ENCODE data around the gene PARP12.

PARP12 gene

DNA sequence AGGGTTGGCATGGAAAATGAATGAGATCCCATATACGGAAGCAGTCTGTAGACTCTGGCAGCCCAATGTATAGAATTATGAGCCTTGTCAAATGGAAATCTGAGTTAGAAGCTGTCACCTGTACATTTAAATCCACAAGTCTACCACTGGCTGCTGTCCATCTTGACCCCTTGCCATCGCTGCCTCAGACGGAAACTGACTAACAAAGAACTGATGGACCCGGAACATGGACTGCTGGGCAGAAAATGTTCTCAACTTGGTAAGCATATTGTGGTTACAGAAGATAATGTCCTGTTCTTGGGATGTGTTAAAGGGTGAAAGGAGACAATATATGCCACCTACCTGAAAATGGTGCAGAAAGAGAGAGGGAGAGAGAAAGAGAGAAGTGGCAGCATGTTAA, 37.5 kb downstream of the PARP12 start:
- H3K4me3 ChIP-seq (ENCODE audit: low read depth, low read length), result no peak overlapping the region
- no peak for DNase-seq (ENCODE audit: low read depth)
- TF ChIP-seq, protein P1, sequence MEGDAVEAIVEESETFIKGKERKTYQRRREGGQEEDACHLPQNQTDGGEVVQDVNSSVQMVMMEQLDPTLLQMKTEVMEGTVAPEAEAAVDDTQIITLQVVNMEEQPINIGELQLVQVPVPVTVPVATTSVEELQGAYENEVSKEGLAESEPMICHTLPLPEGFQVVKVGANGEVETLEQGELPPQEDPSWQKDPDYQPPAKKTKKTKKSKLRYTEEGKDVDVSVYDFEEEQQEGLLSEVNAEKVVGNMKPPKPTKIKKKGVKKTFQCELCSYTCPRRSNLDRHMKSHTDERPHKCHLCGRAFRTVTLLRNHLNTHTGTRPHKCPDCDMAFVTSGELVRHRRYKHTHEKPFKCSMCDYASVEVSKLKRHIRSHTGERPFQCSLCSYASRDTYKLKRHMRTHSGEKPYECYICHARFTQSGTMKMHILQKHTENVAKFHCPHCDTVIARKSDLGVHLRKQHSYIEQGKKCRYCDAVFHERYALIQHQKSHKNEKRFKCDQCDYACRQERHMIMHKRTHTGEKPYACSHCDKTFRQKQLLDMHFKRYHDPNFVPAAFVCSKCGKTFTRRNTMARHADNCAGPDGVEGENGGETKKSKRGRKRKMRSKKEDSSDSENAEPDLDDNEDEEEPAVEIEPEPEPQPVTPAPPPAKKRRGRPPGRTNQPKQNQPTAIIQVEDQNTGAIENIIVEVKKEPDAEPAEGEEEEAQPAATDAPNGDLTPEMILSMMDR (IDR thresholded peaks at IDR 0.05; ENCODE audit: control insufficient read depth, extremely low read depth, insufficient read depth), result no peak

DNA sequence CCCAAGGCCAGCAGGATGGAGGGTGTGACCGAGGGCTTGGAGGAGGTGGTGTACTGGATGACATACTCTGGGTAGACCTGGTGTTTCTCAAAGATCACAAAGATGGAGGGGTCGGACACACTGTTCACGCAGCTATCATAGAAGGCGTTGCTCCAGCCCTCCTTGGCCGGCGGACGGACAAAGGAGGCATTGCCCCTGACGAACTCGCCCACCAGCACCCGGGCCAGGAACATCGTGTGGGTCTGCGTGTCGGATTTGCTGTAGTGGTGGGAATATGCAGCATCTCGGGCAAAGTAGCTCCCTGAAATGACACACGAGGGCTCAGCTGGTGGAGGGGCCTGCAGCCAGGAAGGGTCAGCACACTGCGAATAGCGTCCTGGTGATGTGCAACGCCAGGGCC, 38.2 kb downstream of the PARP12 start:
- H3K4me3 ChIP-seq (ENCODE audit: low read depth, low read length), result no peak overlapping the region
- no peak for DNase-seq (ENCODE audit: low read depth)
- TF ChIP-seq, protein P1 (IDR thresholded peaks at IDR 0.05; ENCODE audit: control insufficient read depth, extremely low read depth, insufficient read depth), result no peak

DNA sequence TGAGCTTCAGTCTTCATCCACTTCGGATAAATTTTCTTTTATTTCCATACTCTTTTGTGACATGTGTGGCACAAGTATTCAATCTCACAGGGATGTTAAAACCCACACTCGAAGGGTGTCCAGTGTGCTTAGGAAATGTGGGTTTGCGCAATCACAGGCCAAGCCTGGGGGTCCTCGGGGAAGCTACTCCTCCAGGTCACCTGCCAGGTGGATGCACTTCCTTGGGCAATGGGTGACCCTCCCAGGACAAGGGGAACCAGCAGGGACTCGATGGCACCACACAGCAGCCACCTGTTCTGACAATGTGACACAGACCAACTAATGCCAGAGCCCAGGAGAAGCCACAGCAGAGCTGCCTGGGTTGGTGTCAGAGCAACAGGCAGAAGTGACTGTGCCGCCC, 39.0 kb downstream of the PARP12 start:
- TF ChIP-seq, protein P1 (IDR thresholded peaks at IDR 0.05; ENCODE audit: control insufficient read depth, extremely low read depth, insufficient read depth), result no peak
- no peak overlapping the region for H3K4me3 ChIP-seq (ENCODE audit: low read depth, low read length)
- no peak for DNase-seq (ENCODE audit: low read depth)

DNA sequence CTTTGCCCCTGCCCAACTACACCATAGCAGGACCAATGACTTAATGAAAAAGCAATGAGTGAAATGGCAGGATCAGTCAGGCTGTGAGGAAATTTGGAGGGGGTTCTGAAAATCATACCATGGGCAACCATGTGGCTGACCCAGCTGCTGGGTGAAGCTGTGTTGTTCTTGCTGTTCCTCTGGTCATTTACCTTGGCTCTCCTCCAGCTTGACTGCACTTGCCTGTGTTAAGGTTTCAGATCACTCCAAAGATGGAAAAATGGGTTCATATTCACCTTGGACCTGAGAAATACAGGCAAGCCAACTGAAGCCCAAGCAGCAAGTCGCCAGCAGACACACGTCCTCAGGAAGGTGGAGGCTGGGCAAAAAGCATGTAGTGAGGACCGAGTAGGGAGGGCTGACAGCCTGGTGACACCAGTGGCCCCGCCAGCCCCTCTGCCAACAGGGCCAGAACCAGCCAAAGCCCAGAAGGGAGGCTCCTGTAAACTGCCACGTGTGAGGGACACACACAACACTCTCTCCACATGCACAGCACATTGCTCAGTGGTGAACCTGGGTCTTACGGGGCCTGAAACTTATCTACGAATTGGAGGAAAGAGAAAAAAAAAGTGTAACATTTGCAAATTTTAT, 40.1 kb downstream of the PARP12 start:
- TF ChIP-seq, protein P1 (IDR thresholded peaks at IDR 0.05; ENCODE audit: control insufficient read depth, extremely low read depth, insufficient read depth), result no peak
- DNase-seq (ENCODE audit: low read depth), result peak; percentile 59
- no peak overlapping the region for H3K4me3 ChIP-seq (ENCODE audit: low read depth, low read length)

DNA sequence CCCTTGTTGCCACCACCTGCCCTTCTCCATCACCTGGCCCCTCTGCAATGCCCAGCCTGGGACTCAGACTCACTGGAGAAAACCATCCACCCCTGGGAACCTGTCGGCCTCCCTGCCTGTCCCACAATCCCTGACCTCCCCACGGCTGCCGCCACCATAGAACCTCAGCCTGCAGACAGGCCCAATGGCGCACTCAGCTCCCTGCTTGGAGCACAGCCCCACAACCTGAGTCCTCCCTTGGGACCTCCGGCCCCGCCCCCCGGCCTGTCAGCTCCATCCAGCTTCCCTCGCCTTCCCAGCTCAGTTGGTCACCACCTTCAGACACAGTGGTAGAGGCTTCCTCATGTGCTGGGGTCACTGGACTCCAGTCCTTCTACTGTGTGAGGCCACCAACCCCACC, 41.1 kb downstream of the PARP12 start:
- TF ChIP-seq, protein P1 (IDR thresholded peaks at IDR 0.05; ENCODE audit: control insufficient read depth, extremely low read depth, insufficient read depth), result no peak
- no peak for DNase-seq (ENCODE audit: low read depth)
- H3K4me3 ChIP-seq (ENCODE audit: low read depth, low read length), result no peak overlapping the region

DNA sequence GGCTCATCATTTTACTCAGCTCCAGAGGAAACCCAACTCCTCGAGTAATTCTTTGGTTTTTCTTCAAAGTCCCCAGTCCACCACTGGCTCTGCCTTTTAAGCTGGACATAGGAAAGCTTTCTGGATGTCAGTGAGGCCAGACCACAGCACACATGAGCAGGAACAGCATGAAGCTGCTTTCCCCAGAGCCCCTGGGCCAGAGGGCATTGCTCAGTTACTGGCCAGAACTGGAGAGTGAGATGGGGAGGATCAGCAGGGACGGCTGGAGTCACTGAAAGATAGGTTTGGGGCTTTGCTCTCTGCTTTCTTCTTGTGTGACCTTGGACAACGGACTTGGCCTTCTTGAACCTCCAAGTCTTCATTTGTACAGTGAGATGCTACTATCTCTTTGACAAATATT, 43.1 kb downstream of the PARP12 start:
- H3K4me3 ChIP-seq (ENCODE audit: low read depth, low read length), result no peak overlapping the region
- DNase-seq (ENCODE audit: low read depth), result no peak
- TF ChIP-seq, protein P1 (IDR thresholded peaks at IDR 0.05; ENCODE audit: control insufficient read depth, extremely low read depth, insufficient read depth), result no peak

DNA sequence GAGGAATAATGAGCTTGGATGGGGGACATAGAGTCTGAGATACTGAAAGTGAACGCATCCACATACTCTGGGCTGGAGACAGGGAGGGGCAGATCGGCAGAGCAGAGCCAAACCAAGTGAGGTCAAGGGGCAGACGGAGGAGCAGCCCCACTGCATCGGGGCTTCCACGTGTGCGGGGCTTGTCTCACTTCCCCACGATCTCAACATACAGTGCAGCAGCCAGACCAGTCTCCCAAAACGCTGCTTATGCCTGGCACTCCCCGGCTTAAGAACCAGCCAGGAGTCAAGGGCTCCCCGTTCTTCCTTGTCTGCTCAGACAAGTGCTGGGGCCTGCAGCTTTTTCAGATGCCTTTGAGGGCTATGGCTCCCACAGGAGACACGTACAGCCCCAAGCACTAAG, 43.6 kb downstream of the PARP12 start:
- TF ChIP-seq, protein P1 (IDR thresholded peaks at IDR 0.05; ENCODE audit: control insufficient read depth, extremely low read depth, insufficient read depth), result no peak
- H3K4me3 ChIP-seq (ENCODE audit: low read depth, low read length), result no peak overlapping the region
- DNase-seq (ENCODE audit: low read depth), result no peak
